ENCODE results near the gene ZNF496. TPM values are rescaled to one million over a fixed set of nuclear protein-coding genes. Genes with fewer than 3 reads are reported as not detected.
"Not testable (repeated sequence)": the region's sequence is repeated elsewhere in the genome, so short reads cannot be mapped to it uniquely, and the experiment has no call there.

The ZNF496 gene
- total and polyA plus RNA-seq, 3 donors from 2014 or later: 45.0 to 71.1 (median 61.6) TPM

GRCh38 chr1:247367786-247368422, 36.2 kb upstream of the ZNF496 start:
- H3K27ac ChIP-seq: peak overlapping the region in 1 of 2 donors; percentile 31

GRCh38 chr1:247366926-247367645, 35.4 kb upstream of the ZNF496 start:
- no peaks in the 10 kb centered on the region for H3K27me3 ChIP-seq
- no peak overlapping the region for H3K4me3 ChIP-seq
- WGBS, 2 donors: 79 to 81% methylated on average over 4 of the region's 4 CpGs
- H3K27ac ChIP-seq: no peak overlapping the region
- TF ChIP-seq CTCF (IDR thresholded peaks at IDR 0.05) (no peak), POLR2A (IDR thresholded peaks at IDR 0.05) (no peak)
- H3K4me1 ChIP-seq: no peaks in the 10 kb centered on the region
- intact Hi-C loops (cut with DNase I; ENCODE audit: low total_unique reads): no loop called here
- no peaks in the 10 kb centered on the region for H3K36me3 ChIP-seq (ENCODE audit: low read depth, missing control alignments)
- no peaks in the 10 kb centered on the region for H3K9me3 ChIP-seq
- DNase-seq: no peak

More at GRCh38 chr1:247367786-247368422, 36.2 kb upstream of the ZNF496 start:
- no peak for TF ChIP-seq POLR2A (IDR thresholded peaks at IDR 0.05)
- TF ChIP-seq CTCF (IDR thresholded peaks at IDR 0.05): no peak
- Histone ChIP-seq H3K4me3 (no peak overlapping the region), H3K27me3 (no peaks in the 10 kb centered on the region), H3K4me1 (no peaks in the 10 kb centered on the region), H3K36me3 (ENCODE audit: low read depth, missing control alignments) (no peaks in the 10 kb centered on the region), H3K9me3 (no peaks in the 10 kb centered on the region)
- DNase-seq: no peak
- intact Hi-C loops (cut with DNase I; ENCODE audit: low total_unique reads): no loop called here
- 66 to 68% methylated on average over 6 of the region's 6 CpGs for WGBS, 2 donors

GRCh38 chr1:247366345-247366744, 34.7 kb upstream of the ZNF496 start:
- H3K27me3 ChIP-seq; H3K27ac ChIP-seq; H3K4me3 ChIP-seq; H3K9me3 ChIP-seq; intact Hi-C loops (cut with DNase I; ENCODE audit: low total_unique reads); DNase-seq; H3K4me1 ChIP-seq; H3K36me3 ChIP-seq (ENCODE audit: low read depth, missing control alignments): not testable (repeated sequence)
- WGBS, 2 donors: 87 to 100% methylated on average over 1 of the region's 1 CpG

GRCh38 chr1:247365023-247365422, 33.4 kb upstream of the ZNF496 start:
- H3K9me3 ChIP-seq: no peaks in the 10 kb centered on the region
- WGBS, 2 donors: 89 to 92% methylated on average over 7 of the region's 7 CpGs
- TF ChIP-seq POLR2A (IDR thresholded peaks at IDR 0.05) (no peak), CTCF (IDR thresholded peaks at IDR 0.05) (no peak)
- H3K4me3 ChIP-seq: no peak overlapping the region
- no peaks in the 10 kb centered on the region for H3K36me3 ChIP-seq (ENCODE audit: low read depth, missing control alignments)
- H3K4me1 ChIP-seq: peaks cover 14% of the 10 kb centered on the region
- H3K27me3 ChIP-seq: no peaks in the 10 kb centered on the region
- intact Hi-C loops (cut with DNase I; ENCODE audit: low total_unique reads): no loop called here
- H3K27ac ChIP-seq: no peak overlapping the region
- DNase-seq: no peak

GRCh38 chr1:247363000-247363399, 31.3 kb upstream of the ZNF496 start:
- H3K27ac ChIP-seq; H3K36me3 ChIP-seq (ENCODE audit: low read depth, missing control alignments); H3K27me3 ChIP-seq; intact Hi-C loops (cut with DNase I; ENCODE audit: low total_unique reads); H3K4me3 ChIP-seq; H3K9me3 ChIP-seq; DNase-seq: not testable (repeated sequence)
- WGBS, 2 donors: 70 to 89% methylated on average over 1 of the region's 1 CpG
- peaks cover 18% of the 10 kb centered on the region for H3K4me1 ChIP-seq
